GM12878 (cell line): ENCODE results near the gene SHISA6. TPM values are rescaled to one million over a fixed set of nuclear protein-coding genes. Genes with fewer than 3 reads are reported as not detected.

Source experiments
- ATAC-seq: fragments of 200-7000 bp; cut with Tn5 transposase; 3 replicates; pipeline ENCODE4 v1.9.1; 2020; ENCODE audit warnings: mild to moderate bottlenecking, moderate library complexity
- BruUV-seq: library from RNA; stranded (reverse); fragments of 400-500 nt; replicated peaks from 2 replicates; lab custom pipeline; 2021; lab: Mats Ljungman, UMichigan
- CTCF ChIA-PET: fragments of 300-600 bp; sonication (Branson Sonifier 250); formaldehyde crosslinking; extraction: SDS; loops from one replicate; lab custom pipeline; 2021; ENCODE audit warnings: inconsistent platforms; lab: Yijun Ruan, JAX
- POLR2A ChIA-PET: fragments of 350-600 bp; formaldehyde crosslinking; extraction: SDS; loops from one replicate; lab custom pipeline; 2021; ENCODE audit warnings: inconsistent platforms; lab: Charles Lee
- RAD21 ChIA-PET: fragments of 300-600 bp; sonication (Branson Sonifier 250); formaldehyde crosslinking; loops from one replicate; lab custom pipeline; 2023; ENCODE audit warnings: antibody characterized with exemption; ENCODE audit not compliant: unreplicated experiment; lab: Charles Lee
- SMC1A ChIA-PET: fragments of 300-600 bp; sonication (Branson Sonifier 250); formaldehyde crosslinking; loops from one replicate; lab custom pipeline; 2023; ENCODE audit not compliant: unreplicated experiment, uncharacterized antibody; lab: Charles Lee
- DNase-seq: peaks from one replicate; pipeline ENCODE4 v3.0.0-alpha.2; 2011; ENCODE audit warnings: low read depth, low spot score
- FAIRE-seq: peaks from 3 replicates; lab custom pipeline; 2011; peaks lifted over from hg19 to GRCh38; lab: Jason Lieb, UNC
- H2AFZ ChIP-seq: 2 replicates; pipeline ENCODE4 v1.6.0; 2011; ENCODE audit warnings: low read depth, low read length, control low read depth; ENCODE audit not compliant: control insufficient read depth
- H3K27ac ChIP-seq: 2 replicates; pipeline ENCODE4 v1.5.1; 2011; ENCODE audit warnings: control low read depth; ENCODE audit not compliant: control insufficient read depth, insufficient read depth
- H3K27me3 ChIP-seq, 2 experiments: replicated peaks in 1 of 2; 2 replicates each; pipeline versions ENCODE4 v1.6.0 to v1.6.1; 2011; ENCODE audit warnings: low read length in 1 of 2; ENCODE audit not compliant: control insufficient read depth in 2 of 2, insufficient read depth in 2 of 2
- H3K36me3 ChIP-seq, 2 experiments: 2 replicates each; pipeline ENCODE4 v1.5.1; 2011; ENCODE audit warnings: low read length in 1 of 2; ENCODE audit not compliant: control insufficient read depth in 2 of 2, insufficient read depth in 2 of 2
- H3K4me1 ChIP-seq: 2 replicates; pipeline ENCODE4 v1.6.1; 2011; ENCODE audit warnings: mild to moderate bottlenecking, low read length, moderate library complexity, mixed read lengths; ENCODE audit not compliant: control insufficient read depth, insufficient read depth
- H3K4me2 ChIP-seq: 2 replicates; pipeline ENCODE4 v1.6.0; 2011; ENCODE audit warnings: control low read depth; ENCODE audit not compliant: control insufficient read depth, insufficient read depth
- H3K4me3 ChIP-seq: fragments of 200-600 bp; sonication (generic); 2 replicates; pipeline ENCODE4 v1.5.1; 2016
- H3K79me2 ChIP-seq: 2 replicates; pipeline ENCODE4 v1.6.0; 2011; ENCODE audit warnings: low read length; ENCODE audit not compliant: control insufficient read depth, insufficient read depth
- H3K9ac ChIP-seq: 2 replicates; pipeline ENCODE4 v1.8.0; 2011; ENCODE audit warnings: low read length, control low read depth, mixed read lengths; ENCODE audit not compliant: control insufficient read depth, insufficient read depth
- H3K9me3 ChIP-seq: replicated peaks from 3 replicates; pipeline ENCODE4 v1.5.1; 2011; ENCODE audit warnings: mild to moderate bottlenecking, low read length; ENCODE audit not compliant: control insufficient read depth, insufficient read depth
- H4K20me1 ChIP-seq: 2 replicates; pipeline ENCODE4 v1.6.0; 2011; ENCODE audit not compliant: control insufficient read depth, insufficient read depth
- BMI1 ChIP-seq: fragments of 450-650 bp; IDR thresholded peaks from 2 replicates; pipeline ENCODE4 v1.6.1; 2016; ENCODE audit warnings: mild to moderate bottlenecking, moderate library complexity, borderline replicate concordance
- CBFB ChIP-seq: IDR thresholded peaks from 2 replicates; pipeline ENCODE4 v1.6.1; 2016; ENCODE audit warnings: antibody characterized with exemption, low read depth
- CEBPB ChIP-seq, 2 experiments: fragments of 150-350 bp in 1 of 2; IDR thresholded peaks; 2 replicates each; pipeline ENCODE4 v1.6.1; 2012 to 2014; ENCODE audit warnings: low read depth in 2 of 2, low read length in 2 of 2, borderline replicate concordance in 1 of 2, inconsistent platforms in 1 of 2
- CREM ChIP-seq: IDR thresholded peaks from 2 replicates; pipeline ENCODE4 v1.6.1; 2014; ENCODE audit warnings: antibody characterized with exemption, low read depth
- ESRRA ChIP-seq: IDR thresholded peaks from 2 replicates; pipeline ENCODE4 v1.6.1; 2012; ENCODE audit warnings: mild to moderate bottlenecking, low read length, improper control_type of control experiment
- HDAC2 ChIP-seq: fragments of 200-600 bp; sonication (generic); IDR thresholded peaks from 2 replicates; pipeline ENCODE4 v1.6.1; 2017
- IKZF2 ChIP-seq, 2 experiments: fragments of 450-650 bp; IDR thresholded peaks; 2 replicates each; pipeline ENCODE4 v1.6.1; 2017; ENCODE audit warnings: mild to moderate bottlenecking in 2 of 2, moderate library complexity in 2 of 2
- NFXL1 ChIP-seq: fragments of 450-650 bp; IDR thresholded peaks from 2 replicates; pipeline ENCODE4 v1.6.1; 2017; ENCODE audit warnings: antibody characterized with exemption, mild to moderate bottlenecking, borderline replicate concordance
- ZNF622 ChIP-seq: fragments of 450-650 bp; IDR thresholded peaks from 2 replicates; pipeline ENCODE4 v1.6.1; 2017; ENCODE audit warnings: mild to moderate bottlenecking, inconsistent platforms
- WGBS: methylation state at CpG from one replicate; pipeline ENCODE4 v1.1.6; 2016; ENCODE audit warnings: low lambda C conversion rate; ENCODE audit not compliant: insufficient replicate concordance, insufficient coverage; ENCODE audit errors: missing lambda C conversion rate; 5-methylcytosine and 5-hydroxymethylcytosine counted together
- in situ Hi-C: fragments of 300-500 bp; cut with MboI; formaldehyde crosslinking; loops from 9 replicates; pipeline ENCODE4 v1.14.3; 2018; ENCODE audit warnings: mixed read lengths
- intact Hi-C: fragments of 100-400 bp; cut with micrococcal nuclease; formaldehyde crosslinking; loops from one replicate; pipeline ENCODE4 v1.14.2; 2022; ENCODE audit not compliant: unreplicated experiment
- polyA plus RNA-seq, 11 experiments: library from polyadenylated mRNA; depleted of rRNA in 4 of 11; unstranded in 6 of 11; stranded (reverse) in 5 of 11; fragments of >200 nt; fragmentation: Nextera tagmentation in 4 of 11; fragmentation: Illumina TruSeq in 1 of 11; extraction: Ambion mirVana in 4 of 11; extraction: Trizol in 1 of 11; gene quantifications; 1 replicate in 1 of 11; 2 replicates in 10 of 11; pipeline versions ENCODE4 v1.2.1 to v1.2.3, GENCODE V29; 2011 to 2016; ENCODE audit warnings: inconsistent platforms in 2 of 11, missing spikeins in 2 of 11, low read depth in 1 of 11
- total RNA-seq, 4 experiments: library from RNA; depleted of rRNA in 3 of 4; stranded (reverse); fragments of >200 nt in 3 of 4; fragmentation: Illumina TruSeq in 1 of 4; extraction: Trizol in 1 of 4; gene quantifications; 2 replicates each; pipeline versions ENCODE4 v1.2.1 to v1.2.3, GENCODE V29; 2013 to 2021
- TF ChIP-seq, protein P1 (sequence below): fragments of 450-650 bp; IDR thresholded peaks from 2 replicates; pipeline ENCODE4 v1.6.1; 2017; ENCODE audit warnings: mild to moderate bottlenecking, moderate library complexity
- TF ChIP-seq, protein P2 (sequence below): IDR thresholded peaks from 2 replicates; pipeline ENCODE4 v1.6.1; 2012; ENCODE audit warnings: low read depth, low read length, improper control_type of control experiment
- TF ChIP-seq, protein P3 (sequence below): fragments of 450-650 bp; IDR thresholded peaks from 2 replicates; pipeline ENCODE4 v1.6.1; 2014; ENCODE audit warnings: mild to moderate bottlenecking
- TF ChIP-seq, protein P4 (sequence below): IDR thresholded peaks from 2 replicates; pipeline ENCODE4 v1.6.1; 2012; ENCODE audit warnings: low read depth, low read length, improper control_type of control experiment

The SHISA6 gene
- total and polyA plus RNA-seq, 10 of the 15 experiments (the other 5 are each of a cell fraction or from before 2014, with no cell fraction given) = not detected

DNA sequence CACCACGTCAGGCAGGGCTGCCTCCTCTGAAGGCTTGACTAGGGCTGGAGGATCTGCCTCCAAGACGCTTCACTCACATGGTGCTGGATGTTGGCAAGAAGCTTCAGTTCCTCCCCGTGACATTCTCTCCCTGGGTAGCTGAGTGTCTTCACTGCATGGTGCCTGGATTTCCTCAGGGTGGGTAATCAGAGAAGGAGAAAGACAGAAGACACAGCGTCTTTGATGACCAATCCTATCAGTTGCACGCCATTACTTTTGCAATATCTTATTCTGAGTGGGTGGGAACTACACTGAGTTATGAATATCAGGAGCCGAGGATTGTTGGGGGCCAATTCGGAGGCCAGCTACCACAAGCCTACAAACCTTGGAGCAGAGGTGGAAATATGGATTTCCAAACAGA, 139.7 kb downstream of the SHISA6 start:
- H3K4me2 ChIP-seq = no peak overlapping the region
- SMC1A ChIA-PET = no interaction called here
- intact Hi-C loops = no loop called here

More for the DNA sequence above, 139.7 kb downstream of the SHISA6 start:
- in situ Hi-C loops = loop anchor here (10.0 kb wide), 1 partner anchor 96 kb away; no protein-coding TSS in a partner anchor
- Histone ChIP-seq H3K79me2 (no peaks in the 10 kb centered on the region), H4K20me1 (no peaks in the 10 kb centered on the region), H3K27ac (no peak overlapping the region), H2AFZ (no peak overlapping the region), H3K9me3 (no peaks in the 10 kb centered on the region; the same call in 2 of the 3 replicates), H3K36me3 (no peaks in the 10 kb centered on the region), H3K4me1 (no peaks in the 10 kb centered on the region), H3K9ac (no peak overlapping the region), H3K27me3 (no peaks in the 10 kb centered on the region), H3K4me3 (no peak overlapping the region)
- 3% methylated on average over 7 of the region's 7 CpGs for WGBS
- TF ChIP-seq CREM = no peak
- TF ChIP-seq CBFB = no peak
- no peak for TF ChIP-seq BMI1
- TF ChIP-seq, protein P1, sequence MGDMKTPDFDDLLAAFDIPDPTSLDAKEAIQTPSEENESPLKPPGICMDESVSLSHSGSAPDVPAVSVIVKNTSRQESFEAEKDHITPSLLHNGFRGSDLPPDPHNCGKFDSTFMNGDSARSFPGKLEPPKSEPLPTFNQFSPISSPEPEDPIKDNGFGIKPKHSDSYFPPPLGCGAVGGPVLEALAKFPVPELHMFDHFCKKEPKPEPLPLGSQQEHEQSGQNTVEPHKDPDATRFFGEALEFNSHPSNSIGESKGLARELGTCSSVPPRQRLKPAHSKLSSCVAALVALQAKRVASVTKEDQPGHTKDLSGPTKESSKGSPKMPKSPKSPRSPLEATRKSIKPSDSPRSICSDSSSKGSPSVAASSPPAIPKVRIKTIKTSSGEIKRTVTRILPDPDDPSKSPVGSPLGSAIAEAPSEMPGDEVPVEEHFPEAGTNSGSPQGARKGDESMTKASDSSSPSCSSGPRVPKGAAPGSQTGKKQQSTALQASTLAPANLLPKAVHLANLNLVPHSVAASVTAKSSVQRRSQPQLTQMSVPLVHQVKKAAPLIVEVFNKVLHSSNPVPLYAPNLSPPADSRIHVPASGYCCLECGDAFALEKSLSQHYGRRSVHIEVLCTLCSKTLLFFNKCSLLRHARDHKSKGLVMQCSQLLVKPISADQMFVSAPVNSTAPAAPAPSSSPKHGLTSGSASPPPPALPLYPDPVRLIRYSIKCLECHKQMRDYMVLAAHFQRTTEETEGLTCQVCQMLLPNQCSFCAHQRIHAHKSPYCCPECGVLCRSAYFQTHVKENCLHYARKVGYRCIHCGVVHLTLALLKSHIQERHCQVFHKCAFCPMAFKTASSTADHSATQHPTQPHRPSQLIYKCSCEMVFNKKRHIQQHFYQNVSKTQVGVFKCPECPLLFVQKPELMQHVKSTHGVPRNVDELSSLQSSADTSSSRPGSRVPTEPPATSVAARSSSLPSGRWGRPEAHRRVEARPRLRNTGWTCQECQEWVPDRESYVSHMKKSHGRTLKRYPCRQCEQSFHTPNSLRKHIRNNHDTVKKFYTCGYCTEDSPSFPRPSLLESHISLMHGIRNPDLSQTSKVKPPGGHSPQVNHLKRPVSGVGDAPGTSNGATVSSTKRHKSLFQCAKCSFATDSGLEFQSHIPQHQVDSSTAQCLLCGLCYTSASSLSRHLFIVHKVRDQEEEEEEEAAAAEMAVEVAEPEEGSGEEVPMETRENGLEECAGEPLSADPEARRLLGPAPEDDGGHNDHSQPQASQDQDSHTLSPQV = no peak
- TF ChIP-seq ZNF622 = no peak
- no peak for TF ChIP-seq IKZF2 (IDR thresholded peaks at IDR 0.05)
- TF ChIP-seq, protein P2, sequence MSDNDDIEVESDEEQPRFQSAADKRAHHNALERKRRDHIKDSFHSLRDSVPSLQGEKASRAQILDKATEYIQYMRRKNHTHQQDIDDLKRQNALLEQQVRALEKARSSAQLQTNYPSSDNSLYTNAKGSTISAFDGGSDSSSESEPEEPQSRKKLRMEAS = no peak
- no peak for TF ChIP-seq CEBPB (IDR thresholded peaks at IDR 0.05; ENCODE audit: borderline replicate concordance in 1 of 2, low read depth in 2 of 2, low read length in 2 of 2)
- no peak for TF ChIP-seq ESRRA
- TF ChIP-seq, protein P3, sequence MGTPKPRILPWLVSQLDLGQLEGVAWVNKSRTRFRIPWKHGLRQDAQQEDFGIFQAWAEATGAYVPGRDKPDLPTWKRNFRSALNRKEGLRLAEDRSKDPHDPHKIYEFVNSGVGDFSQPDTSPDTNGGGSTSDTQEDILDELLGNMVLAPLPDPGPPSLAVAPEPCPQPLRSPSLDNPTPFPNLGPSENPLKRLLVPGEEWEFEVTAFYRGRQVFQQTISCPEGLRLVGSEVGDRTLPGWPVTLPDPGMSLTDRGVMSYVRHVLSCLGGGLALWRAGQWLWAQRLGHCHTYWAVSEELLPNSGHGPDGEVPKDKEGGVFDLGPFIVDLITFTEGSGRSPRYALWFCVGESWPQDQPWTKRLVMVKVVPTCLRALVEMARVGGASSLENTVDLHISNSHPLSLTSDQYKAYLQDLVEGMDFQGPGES = no peak
- TF ChIP-seq HDAC2 = no peak
- no peak for TF ChIP-seq NFXL1
- TF ChIP-seq, protein P4, sequence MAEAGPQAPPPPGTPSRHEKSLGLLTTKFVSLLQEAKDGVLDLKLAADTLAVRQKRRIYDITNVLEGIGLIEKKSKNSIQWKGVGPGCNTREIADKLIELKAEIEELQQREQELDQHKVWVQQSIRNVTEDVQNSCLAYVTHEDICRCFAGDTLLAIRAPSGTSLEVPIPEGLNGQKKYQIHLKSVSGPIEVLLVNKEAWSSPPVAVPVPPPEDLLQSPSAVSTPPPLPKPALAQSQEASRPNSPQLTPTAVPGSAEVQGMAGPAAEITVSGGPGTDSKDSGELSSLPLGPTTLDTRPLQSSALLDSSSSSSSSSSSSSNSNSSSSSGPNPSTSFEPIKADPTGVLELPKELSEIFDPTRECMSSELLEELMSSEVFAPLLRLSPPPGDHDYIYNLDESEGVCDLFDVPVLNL = no peak
- CTCF ChIA-PET = no interaction called here
- ATAC-seq (no peak), DNase-seq (no peak), FAIRE-seq (no peak)
- RAD21 ChIA-PET = no interaction called here
- BruUV-seq = no TSS peak
- POLR2A ChIA-PET = no interaction called here
